IPS DF 6.9 (cell line): ENCODE data around the gene CARD19.

Experiments used
- DNase-seq: peaks from one replicate; pipeline ENCODE4 v3.0.0-alpha.2; 2013; ENCODE audit warnings: low read depth, low spot score
- H3K27ac ChIP-seq: one replicate; pipeline ENCODE4 v1.5.1; 2013; ENCODE audit warnings: low read length, control low read depth
- H3K27me3 ChIP-seq: 2 replicates; pipeline ENCODE4 v1.6.1; 2013; ENCODE audit warnings: mild to moderate bottlenecking, low read length; ENCODE audit not compliant: control insufficient read depth, insufficient read depth
- H3K36me3 ChIP-seq: 2 replicates; pipeline ENCODE4 v1.6.1; 2013; ENCODE audit warnings: low read length; ENCODE audit not compliant: control insufficient read depth, insufficient read depth
- H3K4me1 ChIP-seq: 2 replicates; pipeline ENCODE4 v1.6.1; 2013; ENCODE audit warnings: low read length; ENCODE audit not compliant: control insufficient read depth, insufficient read depth
- H3K4me3 ChIP-seq: 2 replicates; pipeline ENCODE4 v1.5.1; 2013; ENCODE audit warnings: mild to moderate bottlenecking, low read length
- H3K9me3 ChIP-seq: 2 replicates; pipeline ENCODE4 v1.6.1; 2013; ENCODE audit warnings: low read length, inconsistent platforms; ENCODE audit not compliant: control insufficient read depth, insufficient read depth
- WGBS: extraction: QIAGEN DNeasy Blood & Tissue Kit; methylation state at CpG from one replicate; pipeline ENCODE4 v1.1.7; 2013; ENCODE audit warnings: mixed read lengths, missing lambda C conversion rate; ENCODE audit not compliant: insufficient read length, insufficient coverage; 5-methylcytosine and 5-hydroxymethylcytosine counted together

The CARD19 gene

DNA sequence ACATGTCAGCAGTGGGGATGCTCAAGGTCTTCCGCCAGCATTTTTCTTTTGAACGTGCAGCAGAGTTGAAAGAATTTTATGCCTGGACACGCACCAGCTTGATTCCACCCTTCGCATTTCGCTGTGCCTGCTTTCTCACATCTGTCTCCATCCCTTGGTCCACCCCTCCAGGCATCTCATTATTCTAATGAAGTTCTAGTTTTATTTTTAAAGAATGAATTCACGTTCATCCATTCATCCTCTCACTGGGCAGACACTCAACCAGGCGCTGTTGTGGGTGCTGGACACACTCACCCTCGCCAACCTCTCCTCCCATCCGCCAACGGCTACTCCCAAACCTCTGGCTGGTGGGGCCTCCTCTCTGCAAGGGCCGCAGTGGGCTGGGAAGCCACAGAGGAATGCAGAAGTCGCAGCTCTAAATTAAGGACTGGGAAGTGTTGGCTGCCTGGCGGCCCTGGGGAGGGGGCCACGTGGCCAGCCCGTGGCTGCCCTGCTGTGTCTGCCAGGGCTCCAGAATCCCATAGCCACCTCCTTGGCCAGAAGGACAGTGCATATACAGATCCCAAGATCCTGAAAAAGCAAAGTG, 30.8 kb upstream of the CARD19 start:
- H3K9me3 ChIP-seq = no peaks in the 10 kb centered on the region
- no peaks in the 10 kb centered on the region for H3K27me3 ChIP-seq
- H3K27ac ChIP-seq = no peak overlapping the region
- no peak for DNase-seq
- no peak overlapping the region for H3K4me3 ChIP-seq
- H3K4me1 ChIP-seq = peaks cover 2% of the 10 kb centered on the region; the same call in 1 of the 2 replicates
- no peaks in the 10 kb centered on the region for H3K36me3 ChIP-seq
- no CpG with 5 or more reads among the region's 15 CpGs for WGBS

- no CpG with 5 or more reads among the region's 3 CpGs for WGBS
- Histone ChIP-seq H3K36me3 (no peaks in the 10 kb centered on the region), H3K27ac (no peak overlapping the region)
These were observed 28.9 kb upstream of the CARD19 start for GRCh38 chr9:93066978-93067603.

GRCh38 chr9:93068956-93069355, 27.1 kb upstream of the CARD19 start:
- no peaks in the 10 kb centered on the region for H3K36me3 ChIP-seq
- H3K4me1 ChIP-seq = no peaks in the 10 kb centered on the region
- no peak overlapping the region for H3K27ac ChIP-seq
- H3K9me3 ChIP-seq = no peaks in the 10 kb centered on the region
- H3K4me3 ChIP-seq = no peak overlapping the region
- no peak for DNase-seq
- WGBS = no CpG with 5 or more reads among the region's 4 CpGs
- H3K27me3 ChIP-seq = no peaks in the 10 kb centered on the region

More at GRCh38 chr9:93066978-93067603, 28.9 kb upstream of the CARD19 start:
- no peaks in the 10 kb centered on the region for H3K27me3 ChIP-seq
- DNase-seq = no peak
- H3K4me1 ChIP-seq = 0 out of 2 replicates have a peak, but pooled peaks cover under 1% of the 10 kb centered on the region
- H3K9me3 ChIP-seq = no peaks in the 10 kb centered on the region
- H3K4me3 ChIP-seq = no peak overlapping the region

DNA sequence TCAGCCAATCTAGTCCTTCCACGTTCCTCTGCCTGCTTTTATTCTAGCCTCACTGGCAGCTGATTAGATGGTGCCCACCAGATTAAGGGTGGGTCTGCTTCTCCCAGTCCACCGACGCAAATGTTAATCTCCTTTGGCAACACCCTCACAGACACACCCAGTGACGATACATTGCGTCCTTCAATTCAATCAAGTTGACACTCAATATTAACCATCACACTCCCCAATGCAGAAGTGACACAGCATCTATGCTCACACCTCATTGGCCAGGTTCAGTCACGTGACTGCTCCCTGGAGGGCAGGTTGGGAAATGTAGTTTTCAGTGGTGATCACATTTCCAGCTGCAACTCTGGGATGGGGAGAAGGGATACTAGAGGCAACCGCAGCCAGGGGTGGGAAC, 24.6 kb upstream of the CARD19 start:
- no peaks in the 10 kb centered on the region for H3K27me3 ChIP-seq
- H3K9me3 ChIP-seq = no peaks in the 10 kb centered on the region
- no CpG with 5 or more reads among the region's 7 CpGs for WGBS
- no peak overlapping the region for H3K4me3 ChIP-seq
- no peaks in the 10 kb centered on the region for H3K4me1 ChIP-seq
- DNase-seq = peak; percentile 64
- H3K36me3 ChIP-seq = peaks cover 3% of the 10 kb centered on the region; the same call in 1 of the 2 replicates
- no peak overlapping the region for H3K27ac ChIP-seq

GRCh38 chr9:93072383-93072795, 23.6 kb upstream of the CARD19 start:
- H3K36me3 ChIP-seq = peaks cover 3% of the 10 kb centered on the region; the same call in 1 of the 2 replicates
- no peak overlapping the region for H3K27ac ChIP-seq
- H3K9me3 ChIP-seq = no peaks in the 10 kb centered on the region
- no peaks in the 10 kb centered on the region for H3K4me1 ChIP-seq
- no peaks in the 10 kb centered on the region for H3K27me3 ChIP-seq
- no peak overlapping the region for H3K4me3 ChIP-seq
- no CpG with 5 or more reads among the region's 5 CpGs for WGBS
- DNase-seq = no peak

- DNase-seq = no peak
- Histone ChIP-seq H3K36me3 (peaks cover 3% of the 10 kb centered on the region; the same call in 1 of the 2 replicates), H3K9me3 (no peaks in the 10 kb centered on the region), H3K27me3 (no peaks in the 10 kb centered on the region), H3K27ac (no peak overlapping the region), H3K4me3 (no peak overlapping the region), H3K4me1 (no peaks in the 10 kb centered on the region)
- WGBS = no CpG with 5 or more reads among the region's 12 CpGs
These were observed 19.8 kb upstream of the CARD19 start for GRCh38 chr9:93076101-93076791.

DNA sequence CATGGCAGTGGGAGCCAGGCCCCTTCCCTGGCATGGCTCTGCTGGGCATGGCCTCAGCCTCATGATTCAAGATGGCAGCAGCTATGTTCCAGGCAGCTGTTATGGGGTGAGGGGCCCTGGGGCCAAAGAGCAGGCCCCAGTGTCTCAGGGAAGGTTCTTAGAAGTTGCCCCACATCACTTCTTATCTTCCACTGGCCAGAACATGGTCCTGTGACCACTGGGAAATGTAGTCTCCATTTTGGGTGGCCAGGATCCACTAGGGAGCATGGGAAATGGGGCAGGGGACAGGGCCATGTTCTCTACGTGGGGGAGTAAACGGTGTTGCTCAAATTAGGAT, 19.3 kb upstream of the CARD19 start:
- H3K4me3 ChIP-seq = no peak overlapping the region
- H3K27me3 ChIP-seq = no peaks in the 10 kb centered on the region
- peaks cover 3% of the 10 kb centered on the region; the same call in 1 of the 2 replicates for H3K36me3 ChIP-seq
- no CpG with 5 or more reads among the region's 2 CpGs for WGBS
- H3K27ac ChIP-seq = no peak overlapping the region
- no peaks in the 10 kb centered on the region for H3K9me3 ChIP-seq
- DNase-seq = no peak
- H3K4me1 ChIP-seq = no peaks in the 10 kb centered on the region

DNA sequence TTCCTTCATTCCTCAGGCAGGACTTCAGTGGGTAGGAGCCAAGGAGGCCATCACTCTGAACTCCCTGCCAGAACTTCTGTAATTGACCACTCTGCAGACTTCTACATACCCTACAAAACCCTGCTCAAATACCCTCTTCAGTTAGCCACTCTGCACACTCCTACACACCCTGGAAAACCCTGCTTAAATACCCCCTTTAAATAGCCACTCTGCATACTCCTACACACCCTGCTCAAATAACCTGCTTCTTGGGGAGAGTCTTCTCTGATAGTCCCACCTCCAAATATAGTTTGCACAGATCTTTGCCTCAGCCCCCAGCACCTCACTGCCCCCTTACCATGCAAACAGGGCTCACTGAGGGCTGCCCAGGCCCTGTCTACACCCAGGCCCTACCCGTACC, 18.6 kb upstream of the CARD19 start:
- DNase-seq = no peak
- WGBS = no CpG with 5 or more reads among the region's 1 CpG
- H3K9me3 ChIP-seq = no peaks in the 10 kb centered on the region
- H3K36me3 ChIP-seq = peaks cover 3% of the 10 kb centered on the region; the same call in 1 of the 2 replicates
- no peaks in the 10 kb centered on the region for H3K4me1 ChIP-seq
- no peak overlapping the region for H3K27ac ChIP-seq
- no peaks in the 10 kb centered on the region for H3K27me3 ChIP-seq
- H3K4me3 ChIP-seq = no peak overlapping the region

- WGBS = no CpG with 5 or more reads among the region's 16 CpGs
- peaks cover 3% of the 10 kb centered on the region; the same call in 1 of the 2 replicates for H3K36me3 ChIP-seq
These were observed 18.2 kb upstream of the CARD19 start for GRCh38 chr9:93077811-93078210.

DNA sequence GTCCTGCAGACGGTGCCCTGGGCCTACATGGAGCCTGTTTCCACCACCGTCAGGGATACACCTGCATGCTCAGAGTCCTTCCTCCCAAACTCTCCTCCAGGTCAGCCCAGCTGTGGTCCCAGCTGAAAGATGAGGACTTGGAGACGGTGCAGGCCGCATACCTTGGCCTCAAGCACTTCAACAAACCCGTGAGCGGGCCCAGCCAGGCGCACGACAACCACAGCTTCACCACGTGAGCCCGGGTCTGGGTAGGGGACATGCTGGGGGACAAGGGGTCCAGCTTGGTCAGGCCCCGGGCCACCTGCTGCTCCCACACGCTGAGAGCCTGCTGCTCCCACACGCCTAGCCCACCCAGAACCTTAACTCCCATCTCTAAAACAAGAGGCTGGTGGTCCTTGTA, 16.6 kb upstream of the CARD19 start:
- H3K4me3 ChIP-seq = no peak overlapping the region
- no CpG with 5 or more reads among the region's 13 CpGs for WGBS

More at GRCh38 chr9:93077811-93078210, 18.2 kb upstream of the CARD19 start:
- no peaks in the 10 kb centered on the region for H3K4me1 ChIP-seq
- DNase-seq = no peak
- H3K4me3 ChIP-seq = no peak overlapping the region
- H3K27ac ChIP-seq = no peak overlapping the region
- no peaks in the 10 kb centered on the region for H3K9me3 ChIP-seq
- no peaks in the 10 kb centered on the region for H3K27me3 ChIP-seq

More for the DNA sequence above, 16.6 kb upstream of the CARD19 start:
- no peak for DNase-seq
- H3K27me3 ChIP-seq = no peaks in the 10 kb centered on the region
- peaks cover 3% of the 10 kb centered on the region; the same call in 1 of the 2 replicates for H3K36me3 ChIP-seq
- no peaks in the 10 kb centered on the region for H3K4me1 ChIP-seq
- H3K9me3 ChIP-seq = no peaks in the 10 kb centered on the region
- no peak overlapping the region for H3K27ac ChIP-seq
